Right atrium auricular region (tissue), 2 donors: ENCODE data around the gene FOXF1. TPM values are rescaled to one million over a fixed set of nuclear protein-coding genes. Genes with fewer than 3 reads are reported as not detected.

ENCODE experiments used
- DNase-seq: peaks from one replicate; pipeline ENCODE4 v3.0.0-alpha.2; 2019; ENCODE audit warnings: low spot score
- H3K27ac ChIP-seq, 2 donors: fragments of 200-600 bp; sonication (generic); 1 replicate in 1 of 2; 2 replicates in 1 of 2; pipeline ENCODE4 v1.5.1; 2016 to 2019
- H3K27me3 ChIP-seq, 2 donors: fragments of 200-600 bp; sonication (generic); one replicate each; pipeline versions ENCODE4 v1.5.1 to v1.6.0; 2017 to 2019
- H3K36me3 ChIP-seq: fragments of 200-600 bp; sonication (generic); one replicate; pipeline ENCODE4 v1.5.1; 2016
- H3K4me1 ChIP-seq, 2 donors: fragments of 200-600 bp; sonication (generic); one replicate each; pipeline versions ENCODE4 v1.5.1 to v1.6.0; 2017 to 2019
- H3K4me3 ChIP-seq, 2 donors: fragments of 200-600 bp; sonication (generic); 1 replicate in 1 of 2; 2 replicates in 1 of 2; pipeline ENCODE4 v1.5.1; 2017 to 2019; ENCODE audit warnings: mild to moderate bottlenecking in 1 of 2, moderate library complexity in 1 of 2
- H3K9me3 ChIP-seq, 2 donors: fragments of 200-600 bp; sonication (generic); one replicate each; pipeline ENCODE4 v1.5.1; 2019
- CTCF ChIP-seq, 2 donors: fragments of 200-600 bp; sonication (generic); IDR thresholded peaks; one replicate each; pipeline ENCODE4 v1.5.1; 2019; ENCODE audit warnings: antibody characterized with exemption in 2 of 2
- total RNA-seq, 2 donors: library from RNA; depleted of rRNA; stranded (reverse); fragments of >200 nt; gene quantifications; one replicate each; pipeline ENCODE4 v1.1.0, GENCODE V29; 2016

The FOXF1 gene
- total RNA-seq, 2 donors from 2014 or later, result 0.44 TPM; not detected in 1

DNA sequence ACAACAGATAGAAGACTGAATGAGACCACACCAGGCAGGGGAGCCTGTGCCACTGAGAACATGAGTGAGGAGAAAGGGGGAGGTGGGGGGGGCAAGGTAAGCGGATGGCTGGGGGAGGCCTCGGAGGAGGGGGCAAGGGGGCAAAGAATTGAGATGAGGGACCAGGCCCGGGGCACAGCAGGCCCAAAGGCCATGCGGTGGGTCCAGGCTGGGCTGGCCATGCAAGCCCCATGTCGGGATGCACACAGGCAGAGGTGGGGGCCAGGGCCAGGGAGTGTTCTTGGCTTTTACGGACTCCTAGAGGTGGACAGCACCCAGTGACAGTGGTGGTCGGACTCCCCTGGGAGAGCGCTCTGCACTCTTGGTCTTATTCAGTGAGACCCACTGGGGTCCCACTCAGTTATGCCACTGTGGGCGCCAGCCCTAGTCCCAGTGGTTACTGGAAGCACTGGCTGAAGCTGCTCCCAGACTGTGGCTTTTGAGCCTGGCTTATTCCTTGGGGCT lies 49.5 kb downstream of the FOXF1 start:
- no peak overlapping the region for H3K4me3 ChIP-seq
- DNase-seq, result no peak
- H3K27me3 ChIP-seq, result peaks cover 0 to 7% of the 10 kb centered on the region in 2 donors
- H3K36me3 ChIP-seq, result no peaks in the 10 kb centered on the region
- H3K9me3 ChIP-seq, result no peaks in the 10 kb centered on the region
- no peak overlapping the region for H3K27ac ChIP-seq
- H3K4me1 ChIP-seq, result peaks cover 0 to 11% of the 10 kb centered on the region in 2 donors
- TF ChIP-seq CTCF (IDR thresholded peaks at IDR 0.05), result no peak

- no peaks in the 10 kb centered on the region for H3K36me3 ChIP-seq
- H3K4me3 ChIP-seq, result no peak overlapping the region
- no peak for DNase-seq
- no peaks in the 10 kb centered on the region for H3K9me3 ChIP-seq
- H3K27me3 ChIP-seq, result peaks cover 0 to 16% of the 10 kb centered on the region in 2 donors
- no peak for TF ChIP-seq CTCF (IDR thresholded peaks at IDR 0.05)
- peaks cover 0 to 6% of the 10 kb centered on the region in 2 donors for H3K4me1 ChIP-seq
- H3K27ac ChIP-seq, result no peak overlapping the region
Measured at GRCh38 chr16:86562356-86562755, 52.0 kb downstream of the FOXF1 start.

DNA sequence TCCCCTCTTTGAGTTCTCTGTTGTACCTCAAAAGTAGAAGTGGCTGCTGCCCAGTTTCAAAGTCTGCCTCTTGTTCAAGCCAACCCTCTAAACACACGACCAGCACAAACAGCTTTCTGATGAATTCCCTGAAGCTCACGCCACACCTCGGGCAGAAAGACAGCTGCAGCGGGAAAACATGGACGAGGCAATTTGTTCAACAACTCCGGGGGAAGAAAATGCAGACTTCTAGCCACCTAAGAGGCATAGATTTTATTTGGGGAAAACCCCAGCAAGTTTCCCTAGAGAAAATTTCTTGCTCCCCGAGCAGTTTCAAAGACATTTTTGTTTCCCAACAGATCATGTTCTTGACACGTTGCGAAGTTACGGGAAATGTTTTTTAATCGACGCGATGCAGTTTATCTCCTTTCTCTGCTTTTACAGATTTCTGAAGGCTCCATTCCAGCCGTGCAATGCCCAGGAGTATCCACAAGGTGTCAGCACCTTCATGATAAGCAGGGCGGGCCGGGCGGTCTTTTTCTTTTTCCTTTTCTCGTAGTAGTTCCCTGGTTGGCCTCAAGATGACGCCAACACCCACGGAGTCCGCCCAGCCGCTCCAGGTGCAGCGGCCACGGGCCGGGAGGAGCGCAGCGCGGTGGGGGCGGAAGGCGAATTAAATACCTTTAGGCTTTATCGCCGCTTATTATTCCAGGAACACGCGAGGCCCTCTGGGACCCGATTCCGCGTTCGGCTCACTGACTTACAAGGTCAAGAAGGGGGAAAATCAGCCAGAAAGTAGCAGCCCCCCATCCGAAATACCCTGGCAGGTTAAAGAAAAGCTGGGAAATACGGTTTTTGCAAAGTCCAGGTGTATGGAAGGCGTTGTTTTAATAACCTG lies 53.4 kb downstream of the FOXF1 start:
- TF ChIP-seq CTCF (IDR thresholded peaks at IDR 0.05), result peak; percentile 100
- Histone ChIP-seq H3K27ac (peak overlapping the region; percentile 21 to 26), H3K36me3 (no peaks in the 10 kb centered on the region), H3K4me1 (peaks cover 0 to 6% of the 10 kb centered on the region in 2 donors), H3K9me3 (no peaks in the 10 kb centered on the region), H3K27me3 (peaks cover 0 to 16% of the 10 kb centered on the region in 2 donors), H3K4me3 (peak overlapping the region in 1 of 2 donors; percentile 28)
- peak; percentile 96 for DNase-seq

Other genes starting within 250 kb of the FOXF1 start
- gene MTHFSD, start 44.7 kb downstream of the FOXF1 start, total RNA-seq, result 1 to 10 TPM; 7.8 to 8.3 TPM
- gene FOXC2, start 56.3 kb downstream of the FOXF1 start, total RNA-seq, result 1 to 10 TPM; 2.6 to 2.9 TPM
- 1 to 10 TPM in 1 of 2 donors, under 1 TPM in 1; 0.85 to 1.3 TPM for gene FOXL1, start 68.0 kb downstream of the FOXF1 start, total RNA-seq